BJ (cell line): ENCODE results near the gene VGLL4. TPM values are rescaled to one million over a fixed set of nuclear protein-coding genes. Genes with fewer than 3 reads are reported as not detected.
"Not testable (repeated sequence)": the region's sequence is repeated elsewhere in the genome, so short reads cannot be mapped to it uniquely, and the experiment has no call there.

Source experiments
- CTCF ChIA-PET: fragments of 350-600 bp; formaldehyde crosslinking; extraction: SDS; loops from one replicate; lab custom pipeline; 2021; ENCODE audit warnings: antibody characterized with exemption, inconsistent platforms; lab: Yijun Ruan, JAX
- POLR2A ChIA-PET: fragments of 300-600 bp; sonication (Branson Sonifier 250); formaldehyde crosslinking; extraction: SDS; loops from one replicate; lab custom pipeline; 2021; ENCODE audit warnings: antibody characterized with exemption; lab: Charles Lee
- DNase-seq: peaks from one replicate; pipeline ENCODE4 v3.0.0-alpha.2; 2011; ENCODE audit warnings: low read depth
- H3K27me3 ChIP-seq: 2 replicates; pipeline ENCODE4 v1.6.0; 2011; ENCODE audit warnings: low read length; ENCODE audit not compliant: control insufficient read depth, insufficient read depth
- H3K36me3 ChIP-seq: 2 replicates; pipeline ENCODE4 v1.5.1; 2011; ENCODE audit warnings: low read length; ENCODE audit not compliant: control insufficient read depth, insufficient read depth
- H3K4me3 ChIP-seq: 2 replicates; pipeline ENCODE4 v1.5.1; 2011; ENCODE audit warnings: low read depth, mild to moderate bottlenecking, control low read depth, low read length
- CTCF ChIP-seq: IDR thresholded peaks from 2 replicates; pipeline ENCODE4 v1.5.1; 2011; ENCODE audit warnings: low read depth, mild to moderate bottlenecking, control low read depth, inconsistent platforms, low read length, moderate library complexity; ENCODE audit not compliant: insufficient read depth
- polyA plus RNA-seq: library from polyadenylated mRNA; depleted of rRNA; stranded (reverse); fragments of >200 nt; gene quantifications from 2 replicates; pipeline ENCODE4 v1.2.3, GENCODE V29; 2011

Gene VGLL4
- polyA plus RNA-seq, 1 experiment: 31.3 TPM

DNA sequence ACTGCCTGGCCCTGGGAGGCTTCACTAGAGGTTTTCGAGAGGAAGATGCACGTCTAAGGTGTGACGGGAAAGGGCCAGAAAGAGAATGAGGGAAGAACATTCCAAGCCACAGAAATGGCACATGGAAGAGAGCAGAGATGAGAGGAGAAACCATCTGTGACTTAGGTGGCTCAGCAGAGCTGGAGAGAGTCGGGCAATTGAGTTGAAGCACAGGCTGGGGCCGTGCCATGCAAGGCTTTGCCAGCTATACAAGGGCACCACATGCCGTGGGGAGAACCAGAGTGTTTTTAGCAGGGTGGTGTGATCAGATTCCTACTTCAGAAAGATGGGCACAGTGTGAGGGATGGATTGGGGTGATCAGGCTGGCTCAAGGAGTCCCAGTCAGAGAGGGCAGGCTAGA is 126.1 kb downstream of the VGLL4 start:
- TF ChIP-seq CTCF: no peak
- no peaks in the 10 kb centered on the region for H3K27me3 ChIP-seq
- POLR2A ChIA-PET: no interaction called here
- DNase-seq: no peak
- no peaks in the 10 kb centered on the region for H3K36me3 ChIP-seq
- H3K4me3 ChIP-seq: no peak overlapping the region
- CTCF ChIA-PET: no interaction called here

DNA sequence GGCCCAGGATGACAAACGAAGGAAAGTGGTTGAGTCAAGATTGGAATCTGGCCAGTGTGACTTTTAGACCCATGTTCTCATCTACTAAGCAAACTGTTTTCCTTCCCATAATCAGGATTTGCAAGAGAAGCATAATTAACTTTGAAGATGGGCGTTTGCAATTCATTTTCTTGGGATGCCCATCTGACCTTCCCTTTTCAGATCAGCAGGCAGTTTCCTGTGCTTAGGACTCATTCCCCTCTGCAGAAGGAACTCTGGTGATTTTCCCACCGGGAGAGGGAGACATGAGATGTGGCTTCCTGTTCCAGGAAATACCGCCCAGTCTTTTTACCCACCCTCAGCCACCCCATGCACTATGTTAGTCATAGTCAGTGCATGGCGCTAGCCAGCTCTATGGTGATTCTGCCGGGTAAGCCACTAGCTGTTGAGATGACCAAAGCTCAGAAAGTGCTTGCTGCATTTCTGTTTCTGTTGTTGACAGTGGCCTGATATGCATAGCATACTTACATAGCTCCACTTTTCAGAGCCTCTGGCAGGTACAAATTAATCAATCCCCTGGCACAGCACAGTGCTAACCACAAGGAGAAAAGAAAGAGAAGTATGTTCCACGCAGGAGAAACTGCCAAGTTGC is 129.4 kb downstream of the VGLL4 start:
- no peak overlapping the region for H3K4me3 ChIP-seq
- CTCF ChIA-PET: interaction anchor here (0.6 to 0.9 kb wide), 3 partner anchors 19 to 312 kb away, joined by 3 read pairs; no protein-coding TSS in a partner anchor
- H3K36me3 ChIP-seq: no peaks in the 10 kb centered on the region
- no peaks in the 10 kb centered on the region for H3K27me3 ChIP-seq
- DNase-seq: peak; percentile 39
- POLR2A ChIA-PET: no interaction called here
- no peak for TF ChIP-seq CTCF

GRCh38 chr3:11513817-11514135 is 129.9 kb downstream of the VGLL4 start:
- CTCF ChIA-PET: interaction anchor here (0.9 kb wide), 1 partner anchor 20 kb away, joined by 3 read pairs; no protein-coding TSS in a partner anchor
- POLR2A ChIA-PET: no interaction called here

DNA sequence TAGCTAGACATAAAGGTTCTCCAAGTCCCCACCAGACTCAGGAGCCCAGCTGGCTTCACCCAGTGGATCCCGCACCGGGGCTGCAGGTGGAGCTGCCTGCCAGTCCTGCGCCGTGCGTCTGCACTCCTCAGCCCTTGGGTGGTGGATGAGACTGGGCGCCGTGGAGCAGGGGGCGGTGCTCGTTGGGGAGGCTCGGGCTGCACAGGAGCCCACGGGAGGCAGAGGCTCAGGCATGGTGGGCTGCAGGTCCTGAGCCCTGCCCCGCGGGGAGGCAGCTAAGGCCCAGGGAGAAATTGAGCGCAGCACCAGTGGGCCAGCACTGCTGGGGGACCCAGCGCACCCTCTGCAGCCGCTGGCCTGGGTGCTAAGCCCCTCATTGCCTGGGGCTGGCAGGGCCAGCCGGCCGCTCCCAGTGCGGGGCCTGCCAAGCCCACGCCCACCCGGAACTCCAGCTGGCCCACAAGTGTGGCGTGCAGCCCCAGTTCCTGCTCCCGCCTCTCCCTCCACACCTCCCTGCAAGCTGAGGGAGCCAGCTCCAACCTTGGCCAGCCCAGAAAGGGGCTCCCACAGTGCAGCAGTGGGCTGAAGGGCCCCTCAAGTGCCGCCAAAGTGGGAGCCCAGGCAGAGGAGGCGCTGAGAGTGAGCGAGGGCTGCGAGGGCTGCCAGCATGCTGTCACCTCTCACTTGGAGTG is 130.4 kb downstream of the VGLL4 start:
- H3K4me3 ChIP-seq, H3K36me3 ChIP-seq, H3K27me3 ChIP-seq, DNase-seq, POLR2A ChIA-PET: not testable (repeated sequence)
- CTCF ChIA-PET: interaction anchor here (0.9 kb wide), 1 partner anchor 20 kb away, joined by 3 read pairs; no protein-coding TSS in a partner anchor

More at GRCh38 chr3:11513817-11514135, 129.9 kb downstream of the VGLL4 start:
- Histone ChIP-seq H3K36me3 (no peaks in the 10 kb centered on the region), H3K27me3 (no peaks in the 10 kb centered on the region), H3K4me3 (no peak overlapping the region)
- TF ChIP-seq CTCF: no peak
- no peak for DNase-seq

DNA sequence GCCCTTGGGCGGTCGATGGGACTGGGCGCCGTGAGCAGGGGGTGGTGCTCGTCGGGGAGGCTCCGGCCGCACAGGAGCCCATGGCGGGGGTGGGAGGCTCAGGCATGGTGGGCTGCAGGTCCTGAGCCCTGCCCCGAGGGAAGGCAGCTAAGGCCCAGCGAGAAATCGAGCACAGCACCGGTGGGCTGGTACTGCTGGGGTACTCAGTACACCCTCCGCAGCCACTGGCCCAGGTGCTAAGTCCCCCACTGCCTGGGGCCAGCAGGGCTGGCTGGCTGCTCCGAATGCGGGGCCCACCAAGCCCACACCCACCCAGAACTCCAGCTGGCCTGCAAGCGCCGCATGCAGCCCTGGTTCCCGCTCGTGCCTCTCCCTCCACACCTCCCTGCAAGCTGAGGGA is 132.1 kb downstream of the VGLL4 start:
- H3K36me3 ChIP-seq, POLR2A ChIA-PET: not testable (repeated sequence)

GRCh38 chr3:11510356-11510755 is 133.4 kb downstream of the VGLL4 start:
- H3K36me3 ChIP-seq: no peaks in the 10 kb centered on the region
- TF ChIP-seq CTCF: no peak
- CTCF ChIA-PET: interaction anchor here (1.1 kb wide), 1 partner anchor 139 kb away, joined by 3 read pairs; no protein-coding TSS in a partner anchor
- POLR2A ChIA-PET: no interaction called here
- H3K4me3 ChIP-seq: no peak overlapping the region
- no peaks in the 10 kb centered on the region for H3K27me3 ChIP-seq
- DNase-seq: no peak

More for the DNA sequence above, 132.1 kb downstream of the VGLL4 start:
- H3K4me3 ChIP-seq, DNase-seq, CTCF ChIA-PET, H3K27me3 ChIP-seq: not testable (repeated sequence)
